HG02938 (cell line): ENCODE results near the gene SLC25A24.
"Not testable (repeated sequence)": the region's sequence is repeated elsewhere in the genome, so short reads cannot be mapped to it uniquely, and the experiment has no call there.

ENCODE experiments used
- ATAC-seq: cut with Tn5 transposase; IDR thresholded peaks from one replicate; pipeline ENCODE4 v1.9.1; 2021; ENCODE audit warnings: mild to moderate bottlenecking, moderate library complexity; ENCODE audit not compliant: unreplicated experiment

Gene SLC25A24

GRCh38 chr1:108199201-108199691 is 897 bp downstream of the SLC25A24 start:
- no peak for ATAC-seq

GRCh38 chr1:108194051-108194450 is 6.1 kb downstream of the SLC25A24 start:
- ATAC-seq: no peak

DNA sequence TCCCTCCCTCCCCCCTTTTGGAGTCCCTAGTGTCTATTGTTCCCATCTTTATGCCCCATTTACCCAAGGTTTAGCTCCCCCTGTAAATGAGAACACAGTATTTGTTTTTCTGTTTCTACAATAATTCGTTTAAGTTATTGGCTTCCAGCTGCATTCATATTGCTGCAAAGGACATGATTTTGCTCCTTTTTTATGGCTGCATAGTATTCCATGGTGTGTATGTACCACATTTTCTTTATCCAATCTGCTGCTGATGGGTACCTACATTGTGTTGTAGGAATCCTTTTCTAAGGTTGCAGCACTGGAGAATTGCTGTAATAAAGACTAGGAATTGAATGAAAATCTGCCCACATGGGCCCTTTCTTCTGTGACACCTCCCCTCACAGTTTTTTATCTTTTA is 6.8 kb downstream of the SLC25A24 start:
- ATAC-seq: no peak

GRCh38 chr1:108192581-108192980 is 7.6 kb downstream of the SLC25A24 start:
- no peak for ATAC-seq

GRCh38 chr1:108190686-108191416 is 9.3 kb downstream of the SLC25A24 start:
- no peak for ATAC-seq

DNA sequence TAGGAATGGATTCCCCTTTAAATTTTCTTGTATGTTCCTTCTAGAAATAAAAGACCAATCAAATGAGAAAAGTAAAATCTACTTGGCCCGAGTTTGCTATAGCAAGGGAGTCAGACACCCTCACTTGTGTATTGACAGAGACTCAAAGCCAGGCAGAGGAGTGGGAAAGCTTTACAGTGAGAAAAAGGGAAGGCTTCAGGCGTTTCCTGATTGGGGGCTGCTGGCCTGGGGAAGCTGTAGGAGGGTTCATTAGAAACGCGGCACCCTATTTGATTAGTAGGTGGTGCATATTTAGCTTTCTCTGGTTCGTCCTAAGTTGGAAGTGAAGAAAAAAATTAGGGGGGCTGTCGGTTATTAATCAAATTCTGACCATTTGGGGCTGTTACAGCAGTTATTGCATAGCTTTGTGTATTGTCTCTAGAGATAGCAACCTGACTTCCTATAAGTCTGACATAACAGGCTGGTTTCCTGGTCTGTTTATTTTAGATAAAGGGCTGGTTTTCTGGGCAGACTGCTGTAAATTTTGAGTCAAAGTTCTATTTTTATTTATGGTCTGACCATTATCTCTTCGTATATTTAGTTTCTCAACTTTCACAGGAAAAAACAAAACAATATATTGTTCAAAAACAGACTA is 10.0 kb downstream of the SLC25A24 start:
- ATAC-seq: no peak

DNA sequence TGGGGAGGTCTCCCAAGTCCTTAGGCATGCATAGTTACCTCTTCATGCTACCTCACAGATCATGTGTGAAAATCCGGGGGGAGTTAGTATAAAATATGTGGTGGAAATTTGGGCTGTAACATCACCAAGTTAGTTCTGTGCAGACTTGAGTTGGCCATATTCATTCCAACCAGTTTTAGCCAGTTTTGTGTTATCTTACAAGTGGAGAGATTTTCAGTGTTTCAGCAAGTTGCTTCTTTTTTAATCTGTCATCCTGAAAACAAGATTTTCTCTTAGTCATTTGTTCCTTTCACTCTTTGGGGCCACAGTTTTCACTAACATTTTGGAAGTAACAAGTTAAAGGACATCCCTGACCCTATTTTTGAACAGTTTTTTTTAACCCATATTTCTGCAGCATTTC is 11.3 kb downstream of the SLC25A24 start:
- ATAC-seq: no peak

DNA sequence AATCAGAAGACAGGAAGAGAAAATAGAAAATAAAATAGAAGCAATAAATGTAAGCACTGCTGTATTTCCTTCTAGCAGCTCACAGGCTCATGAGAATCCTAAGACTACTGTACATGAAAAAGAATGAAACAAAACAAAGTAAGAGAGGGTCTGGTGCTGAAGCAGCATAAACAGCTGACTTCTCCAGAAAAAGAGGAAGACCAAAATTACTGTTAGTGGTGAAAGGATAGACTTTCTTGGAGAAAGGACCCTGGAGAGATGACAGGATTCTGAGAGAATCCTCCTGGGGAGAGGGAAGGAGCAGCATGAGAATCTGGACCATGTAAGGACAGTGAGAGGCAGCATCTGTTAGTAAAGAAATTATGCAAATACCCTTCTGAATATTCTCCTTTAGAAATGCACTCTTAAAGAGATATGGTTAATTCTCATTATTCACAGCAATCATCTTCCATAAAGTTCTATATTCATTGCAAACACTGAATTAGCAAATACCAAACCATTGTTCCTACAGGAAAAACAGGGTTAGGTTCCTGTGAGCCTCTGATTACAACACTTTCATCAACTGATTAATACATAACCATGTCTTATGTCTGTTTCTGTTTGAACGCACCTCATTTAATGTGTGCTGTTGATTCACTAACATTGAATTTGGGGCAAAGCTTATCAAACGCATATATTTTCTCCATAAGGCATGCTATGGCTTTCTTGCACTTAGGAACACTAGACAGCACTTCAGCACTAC is 17.0 kb downstream of the SLC25A24 start:
- ATAC-seq: no peak

DNA sequence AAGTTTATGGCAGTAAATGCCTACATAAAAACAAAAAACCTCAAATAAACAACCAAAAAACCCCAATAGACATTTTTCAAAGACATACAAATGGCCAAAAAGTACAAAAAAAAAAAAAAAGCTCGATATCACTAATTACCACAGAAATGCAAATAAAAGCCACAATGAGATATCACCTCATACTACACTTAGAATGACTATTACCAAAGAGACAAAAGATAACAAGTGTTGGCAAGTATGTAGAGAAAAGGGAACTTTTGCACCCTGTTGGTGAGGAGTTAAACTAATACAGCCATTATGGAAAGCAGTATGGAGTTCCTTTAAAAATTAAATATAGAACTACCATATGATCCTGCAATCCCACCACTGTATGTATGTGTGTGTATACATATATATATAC is 21.1 kb downstream of the SLC25A24 start:
- ATAC-seq: no peak

- not testable (repeated sequence) for ATAC-seq
Observed at GRCh38 chr1:108162409-108162808, 37.7 kb downstream of the SLC25A24 start.

GRCh38 chr1:108159951-108160350 is 40.2 kb downstream of the SLC25A24 start:
- not testable (repeated sequence) for ATAC-seq

DNA sequence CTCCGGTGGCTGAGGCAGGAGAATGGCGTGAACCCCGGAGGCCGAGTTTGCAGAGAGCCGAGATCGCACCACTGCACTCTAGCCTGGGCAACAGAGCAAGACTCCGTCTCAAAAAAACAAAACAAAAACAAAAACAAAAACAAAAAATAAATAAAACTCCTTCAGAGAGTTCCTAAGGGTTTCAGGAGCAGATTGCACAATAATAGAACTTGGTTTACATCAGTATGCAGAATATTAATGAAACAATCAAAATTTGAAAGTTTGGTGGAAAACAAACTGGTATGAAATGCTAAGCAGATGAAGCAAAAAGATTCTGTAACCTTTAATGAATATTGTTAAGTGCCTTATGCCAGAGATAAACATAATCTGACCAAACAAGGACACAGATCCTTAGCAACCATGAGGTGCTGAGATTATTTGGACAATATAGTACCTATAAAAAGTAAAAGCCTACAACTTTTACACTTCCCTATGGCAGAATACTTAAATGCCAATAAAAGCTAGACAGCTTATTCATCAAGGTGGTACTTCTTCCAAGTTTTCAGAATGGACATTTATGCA is 41.2 kb downstream of the SLC25A24 start:
- ATAC-seq: no peak

GRCh38 chr1:108154314-108154713 is 45.8 kb downstream of the SLC25A24 start:
- ATAC-seq: no peak

DNA sequence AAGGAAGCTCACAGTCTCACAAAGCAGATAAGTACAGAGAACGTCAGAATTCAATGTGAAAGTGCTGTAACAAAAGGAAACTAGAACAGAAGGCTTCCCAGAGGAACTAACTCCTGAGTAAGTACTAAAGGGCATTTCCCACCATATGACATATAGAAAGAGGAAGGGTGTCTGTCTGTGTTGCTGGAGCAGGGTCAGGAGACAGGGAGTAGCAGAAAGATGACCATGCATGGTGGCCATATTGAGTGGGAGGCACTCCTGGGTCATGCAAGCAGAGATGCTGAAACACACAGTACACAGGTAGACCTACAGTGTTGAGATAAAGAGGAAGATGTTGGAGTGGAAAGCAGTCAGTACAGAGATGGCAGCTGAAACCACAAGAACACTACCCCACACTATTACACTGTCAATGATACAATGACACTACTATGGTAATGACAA is 47.3 kb downstream of the SLC25A24 start:
- ATAC-seq: peak; percentile 72

DNA sequence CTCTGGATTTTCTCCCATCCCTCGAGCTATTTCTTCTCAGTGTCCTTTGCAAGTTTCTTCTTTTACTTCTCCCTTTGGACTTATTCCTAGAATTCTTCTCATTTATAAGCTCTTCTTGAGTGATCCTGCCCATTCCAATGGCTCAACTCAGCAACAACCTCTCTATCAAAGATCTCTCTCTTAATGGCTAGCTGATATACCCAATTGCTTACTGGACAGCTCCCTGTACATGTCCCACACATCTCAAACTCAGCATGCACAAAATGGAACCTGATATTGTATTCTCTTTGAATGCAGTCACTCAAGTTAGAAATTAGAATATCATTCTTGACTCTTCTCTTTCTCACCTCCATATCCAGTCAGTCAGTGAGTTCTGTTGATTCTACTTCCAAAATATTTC is 48.6 kb downstream of the SLC25A24 start:
- no peak for ATAC-seq

GRCh38 chr1:108149796-108150467 is 50.2 kb downstream of the SLC25A24 start:
- no peak for ATAC-seq

- not testable (repeated sequence) for ATAC-seq
Observed at GRCh38 chr1:108144569-108144968, 55.6 kb downstream of the SLC25A24 start.

DNA sequence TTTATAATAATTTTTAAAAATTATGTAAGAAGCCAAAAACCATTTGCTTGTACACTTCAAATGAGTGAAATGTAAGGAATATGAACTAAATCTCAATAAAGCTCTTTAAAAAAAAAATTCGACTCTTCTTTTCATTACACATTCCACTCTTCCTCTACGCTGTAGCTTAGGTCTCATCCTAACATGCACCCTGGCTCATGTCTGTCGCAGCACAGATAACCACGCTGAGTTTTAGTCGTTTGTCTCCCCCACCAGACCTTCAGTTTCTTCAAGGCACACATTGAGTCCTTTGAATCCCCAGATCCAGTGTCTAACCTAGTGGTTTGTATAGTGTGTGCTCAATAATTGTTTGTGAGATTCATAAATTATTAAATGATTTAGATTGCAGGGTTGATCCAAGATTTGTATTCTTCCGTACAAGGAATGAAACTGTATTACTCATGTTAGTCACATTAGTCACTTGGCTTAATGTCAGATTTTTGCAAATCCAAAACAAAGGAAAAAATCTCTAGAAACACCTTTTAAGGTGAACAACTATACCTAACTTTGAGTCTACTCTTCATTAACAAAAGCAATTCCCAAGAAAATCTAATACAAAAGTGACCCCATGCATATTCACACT is 57.3 kb downstream of the SLC25A24 start:
- no peak for ATAC-seq

- no peak for ATAC-seq
Observed at GRCh38 chr1:108142258-108142657, 57.9 kb downstream of the SLC25A24 start.

- ATAC-seq: no peak
Observed at GRCh38 chr1:108141621-108142020, 58.5 kb downstream of the SLC25A24 start.
